Neutrophil (primary cell): ENCODE measurements around the gene ELN.

ENCODE experiments used
- H3K27ac ChIP-seq: fragments of 200-600 bp; sonication (generic); 2 replicates; pipeline ENCODE4 v1.5.1; 2016; ENCODE audit warnings: mild to moderate bottlenecking, moderate library complexity
- H3K27me3 ChIP-seq: fragments of 200-600 bp; sonication (generic); 2 replicates; pipeline ENCODE4 v1.6.0; 2016; ENCODE audit warnings: mild to moderate bottlenecking
- H3K36me3 ChIP-seq: fragments of 200-600 bp; sonication (generic); 2 replicates; pipeline ENCODE4 v1.5.1; 2017
- H3K4me1 ChIP-seq, 2 experiments: fragments of 200-600 bp in 1 of 2; sonication (generic) in 1 of 2; 1 replicate in 1 of 2; 2 replicates in 1 of 2; pipeline versions ENCODE4 v1.5.1 to v1.6.1; 2013 to 2016; ENCODE audit warnings: low read depth in 1 of 2, low read length in 1 of 2, mild to moderate bottlenecking in 1 of 2, moderate library complexity in 1 of 2; ENCODE audit not compliant: control insufficient read depth in 1 of 2, insufficient read depth in 1 of 2
- H3K4me3 ChIP-seq, 2 experiments: fragments of 200-600 bp in 1 of 2; sonication (generic) in 1 of 2; 1 replicate in 1 of 2; 2 replicates in 1 of 2; pipeline ENCODE4 v1.5.1; 2013 to 2016; ENCODE audit warnings: low read depth in 1 of 2, low read length in 1 of 2, mild to moderate bottlenecking in 1 of 2, moderate library complexity in 1 of 2
- H3K9me3 ChIP-seq: fragments of 200-600 bp; sonication (generic); 2 replicates; pipeline ENCODE4 v1.5.1; 2016
- CTCF ChIP-seq: fragments of 200-600 bp; sonication (generic); IDR thresholded peaks from 2 replicates; pipeline ENCODE4 v1.5.1; 2016; ENCODE audit warnings: antibody characterized with exemption

The ELN gene

GRCh38 chr7:74032624-74033371 is 4.8 kb downstream of the ELN start:
- no peak overlapping the region for H3K27ac ChIP-seq
- no peaks in the 10 kb centered on the region for H3K36me3 ChIP-seq
- no peak overlapping the region for H3K4me3 ChIP-seq
- H3K9me3 ChIP-seq, result no peaks in the 10 kb centered on the region
- no peaks in the 10 kb centered on the region for H3K4me1 ChIP-seq
- H3K27me3 ChIP-seq, result peaks cover 51% of the 10 kb centered on the region
- TF ChIP-seq CTCF, result no peak

GRCh38 chr7:74033372-74034311 is 5.7 kb downstream of the ELN start:
- Histone ChIP-seq H3K9me3 (no peaks in the 10 kb centered on the region), H3K4me3 (no peak overlapping the region), H3K4me1 (no peaks in the 10 kb centered on the region), H3K27me3 (peaks cover 42% of the 10 kb centered on the region), H3K27ac (no peak overlapping the region), H3K36me3 (no peaks in the 10 kb centered on the region)
- no peak for TF ChIP-seq CTCF

- TF ChIP-seq CTCF, result no peak
- H3K4me1 ChIP-seq, result no peaks in the 10 kb centered on the region
- H3K27me3 ChIP-seq, result peaks cover 3% of the 10 kb centered on the region
- no peaks in the 10 kb centered on the region for H3K9me3 ChIP-seq
- no peak overlapping the region for H3K4me3 ChIP-seq
- no peaks in the 10 kb centered on the region for H3K36me3 ChIP-seq
- no peak overlapping the region for H3K27ac ChIP-seq
Observed at GRCh38 chr7:74037609-74038008, 9.6 kb downstream of the ELN start.

- no peaks in the 10 kb centered on the region for H3K36me3 ChIP-seq
- H3K27ac ChIP-seq, result no peak overlapping the region
- no peaks in the 10 kb centered on the region for H3K27me3 ChIP-seq
- H3K4me1 ChIP-seq, result no peaks in the 10 kb centered on the region
- no peak for TF ChIP-seq CTCF
- no peaks in the 10 kb centered on the region for H3K9me3 ChIP-seq
- H3K4me3 ChIP-seq, result no peak overlapping the region
Observed at GRCh38 chr7:74038194-74038961, 10.4 kb downstream of the ELN start.

- Histone ChIP-seq H3K27ac (no peak overlapping the region), H3K4me3 (no peak overlapping the region), H3K9me3 (no peaks in the 10 kb centered on the region), H3K4me1 (no peaks in the 10 kb centered on the region), H3K36me3 (no peaks in the 10 kb centered on the region), H3K27me3 (no peaks in the 10 kb centered on the region)
- TF ChIP-seq CTCF, result no peak
Observed at GRCh38 chr7:74039337-74039736, 11.4 kb downstream of the ELN start.
